Lower leg skin (tissue), 3 donors: Measurements from ENCODE around the gene MYF5.

Source experiments
- POLR2A ChIP-seq, 2 donors: fragments of 450-650 bp; IDR thresholded peaks; one replicate each; pipeline ENCODE4 v1.6.1; 2016 to 2017; ENCODE audit warnings: antibody characterized with exemption in 2 of 2, mild to moderate bottlenecking in 1 of 2, moderate library complexity in 1 of 2
- TF ChIP-seq, protein P1 (sequence below), 3 donors: fragments of 450-650 bp; IDR thresholded peaks; one replicate each; pipeline ENCODE4 v1.5.1; 2016; ENCODE audit warnings: antibody characterized with exemption in 3 of 3, mild to moderate bottlenecking in 3 of 3, moderate library complexity in 2 of 3

- TF ChIP-seq, protein P1, sequence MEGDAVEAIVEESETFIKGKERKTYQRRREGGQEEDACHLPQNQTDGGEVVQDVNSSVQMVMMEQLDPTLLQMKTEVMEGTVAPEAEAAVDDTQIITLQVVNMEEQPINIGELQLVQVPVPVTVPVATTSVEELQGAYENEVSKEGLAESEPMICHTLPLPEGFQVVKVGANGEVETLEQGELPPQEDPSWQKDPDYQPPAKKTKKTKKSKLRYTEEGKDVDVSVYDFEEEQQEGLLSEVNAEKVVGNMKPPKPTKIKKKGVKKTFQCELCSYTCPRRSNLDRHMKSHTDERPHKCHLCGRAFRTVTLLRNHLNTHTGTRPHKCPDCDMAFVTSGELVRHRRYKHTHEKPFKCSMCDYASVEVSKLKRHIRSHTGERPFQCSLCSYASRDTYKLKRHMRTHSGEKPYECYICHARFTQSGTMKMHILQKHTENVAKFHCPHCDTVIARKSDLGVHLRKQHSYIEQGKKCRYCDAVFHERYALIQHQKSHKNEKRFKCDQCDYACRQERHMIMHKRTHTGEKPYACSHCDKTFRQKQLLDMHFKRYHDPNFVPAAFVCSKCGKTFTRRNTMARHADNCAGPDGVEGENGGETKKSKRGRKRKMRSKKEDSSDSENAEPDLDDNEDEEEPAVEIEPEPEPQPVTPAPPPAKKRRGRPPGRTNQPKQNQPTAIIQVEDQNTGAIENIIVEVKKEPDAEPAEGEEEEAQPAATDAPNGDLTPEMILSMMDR (IDR thresholded peaks at IDR 0.05): no peak
- no peak for TF ChIP-seq POLR2A (IDR thresholded peaks at IDR 0.05)
Measured at GRCh38 chr12:80708975-80709328, 7.8 kb upstream of the MYF5 start.
